ENCODE results near the gene HELZ2.

DNA sequence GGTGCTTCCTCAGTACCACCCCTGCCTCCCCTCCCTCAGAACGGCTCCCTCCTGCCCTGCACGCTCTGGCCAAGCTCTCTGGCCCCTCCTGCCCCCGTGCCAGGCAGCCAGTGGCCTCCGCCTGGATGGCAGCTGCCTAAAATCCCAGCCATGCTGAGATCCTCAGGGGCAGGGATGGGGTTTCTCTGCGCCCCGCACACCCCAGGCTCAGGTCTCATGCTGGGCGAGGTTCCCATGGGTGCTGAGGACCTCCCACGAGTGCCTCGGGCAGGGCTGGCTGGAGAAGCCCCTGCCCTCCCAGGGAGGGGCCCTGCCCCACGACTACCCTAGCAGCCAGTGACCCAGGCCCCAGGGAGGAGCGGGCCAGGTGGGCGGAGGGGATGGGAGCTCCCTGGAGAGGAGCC lies 39.6 kb downstream of the HELZ2 start:
- TF ChIP-seq, protein P1, sequence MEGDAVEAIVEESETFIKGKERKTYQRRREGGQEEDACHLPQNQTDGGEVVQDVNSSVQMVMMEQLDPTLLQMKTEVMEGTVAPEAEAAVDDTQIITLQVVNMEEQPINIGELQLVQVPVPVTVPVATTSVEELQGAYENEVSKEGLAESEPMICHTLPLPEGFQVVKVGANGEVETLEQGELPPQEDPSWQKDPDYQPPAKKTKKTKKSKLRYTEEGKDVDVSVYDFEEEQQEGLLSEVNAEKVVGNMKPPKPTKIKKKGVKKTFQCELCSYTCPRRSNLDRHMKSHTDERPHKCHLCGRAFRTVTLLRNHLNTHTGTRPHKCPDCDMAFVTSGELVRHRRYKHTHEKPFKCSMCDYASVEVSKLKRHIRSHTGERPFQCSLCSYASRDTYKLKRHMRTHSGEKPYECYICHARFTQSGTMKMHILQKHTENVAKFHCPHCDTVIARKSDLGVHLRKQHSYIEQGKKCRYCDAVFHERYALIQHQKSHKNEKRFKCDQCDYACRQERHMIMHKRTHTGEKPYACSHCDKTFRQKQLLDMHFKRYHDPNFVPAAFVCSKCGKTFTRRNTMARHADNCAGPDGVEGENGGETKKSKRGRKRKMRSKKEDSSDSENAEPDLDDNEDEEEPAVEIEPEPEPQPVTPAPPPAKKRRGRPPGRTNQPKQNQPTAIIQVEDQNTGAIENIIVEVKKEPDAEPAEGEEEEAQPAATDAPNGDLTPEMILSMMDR (conservative IDR thresholded peaks at IDR 0.05 in 1 of 2, IDR thresholded peaks at IDR 0.05 in 1 of 2; ENCODE audit: low read depth in 1 of 2, low read length in 2 of 2) = no peak
- no peak for TF ChIP-seq EZH2 (IDR thresholded peaks at IDR 0.05; ENCODE audit: low read length, missing control alignments)

Data from fibroblast of lung (primary cell).